ENCODE results near the gene RAET1E.
"Not testable (repeated sequence)": the region's sequence is repeated elsewhere in the genome, so short reads cannot be mapped to it uniquely, and the experiment has no call there.

Gene RAET1E

DNA sequence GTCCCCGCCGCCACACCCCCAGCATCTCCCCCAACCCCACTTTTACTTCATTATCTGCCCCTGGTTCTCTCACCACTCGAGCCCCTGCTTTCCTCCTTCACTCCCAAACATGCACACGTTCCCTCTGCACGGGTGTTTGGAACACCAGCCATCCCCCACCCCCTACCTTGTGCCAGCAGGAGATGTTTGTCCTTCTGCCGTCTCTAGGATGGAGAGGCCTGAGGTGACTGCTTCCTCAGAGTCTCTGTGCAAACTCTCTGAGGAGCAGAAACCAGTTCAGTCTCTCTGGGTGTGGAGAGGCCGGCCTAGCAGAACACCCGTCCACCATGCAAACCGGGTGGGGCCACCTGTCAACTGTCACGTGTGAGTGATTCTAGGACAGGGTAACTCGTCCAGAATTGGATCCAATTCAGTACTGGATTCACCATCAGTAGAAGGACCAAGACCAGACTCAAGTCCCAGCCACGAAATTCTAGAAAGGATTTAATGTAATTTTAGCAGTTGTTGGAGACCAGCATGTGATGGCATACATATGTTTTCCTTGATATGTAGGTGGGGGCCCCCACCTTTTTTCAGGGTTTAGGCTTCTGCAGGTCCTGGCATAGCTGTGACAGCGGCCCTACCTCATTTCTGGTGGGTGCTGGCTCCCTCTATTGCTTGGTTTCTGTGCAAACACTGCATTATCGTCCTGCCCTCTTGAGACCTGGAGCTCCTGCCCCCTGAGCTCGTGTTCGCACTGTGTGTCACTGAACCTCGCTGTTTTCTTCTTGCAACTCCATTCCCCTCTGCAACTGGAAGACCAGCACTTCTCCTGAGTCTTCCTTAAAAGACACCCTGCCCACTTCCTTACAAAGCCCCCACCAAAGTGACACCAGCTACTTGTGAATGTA, at the start of gene RAET1E:
RAET1E (minus strand) TSS at position 259 of the 890 bp plus-strand sequence. CDS start 7,212 bp downstream, outside the sequence.
- DNase-seq, result no peak

- DNase-seq, result not testable (repeated sequence)
Measured at GRCh38 chr6:149947533-149947932, 49.6 kb upstream of the RAET1E start.

DNA sequence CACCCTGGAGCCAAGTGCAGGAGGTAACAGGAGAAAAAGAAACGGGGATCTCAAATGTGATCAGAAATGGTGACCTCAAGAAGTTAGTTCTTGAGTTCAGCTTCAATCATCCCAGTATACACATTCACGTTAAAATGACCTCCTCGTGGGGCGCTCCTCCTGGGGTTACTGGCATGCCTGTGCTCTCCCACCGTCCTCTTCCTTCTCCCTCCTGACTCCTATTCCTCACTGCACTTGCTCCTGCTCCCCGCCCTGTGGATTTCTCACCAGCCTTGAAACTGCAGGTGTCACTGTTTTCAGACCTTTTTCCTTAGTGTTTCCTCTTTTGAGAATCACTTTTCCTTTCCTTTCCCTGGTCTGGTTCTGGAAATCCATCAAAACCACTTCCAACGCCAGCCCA, 48.7 kb upstream of the RAET1E start:
- not testable (repeated sequence) for DNase-seq

DNA sequence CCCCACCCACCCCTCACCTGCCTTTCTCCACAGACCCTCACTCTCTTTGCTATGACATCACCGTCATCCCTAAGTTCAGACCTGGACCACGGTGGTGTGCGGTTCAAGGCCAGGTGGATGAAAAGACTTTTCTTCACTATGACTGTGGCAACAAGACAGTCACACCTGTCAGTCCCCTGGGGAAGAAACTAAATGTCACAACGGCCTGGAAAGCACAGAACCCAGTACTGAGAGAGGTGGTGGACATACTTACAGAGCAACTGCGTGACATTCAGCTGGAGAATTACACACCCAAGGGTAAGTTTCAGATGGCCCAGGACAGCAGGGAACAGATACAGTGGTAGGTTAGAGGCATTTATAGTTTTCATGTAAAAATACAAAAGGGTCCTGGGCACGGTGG, 47.4 kb upstream of the RAET1E start:
- DNase-seq, result not testable (repeated sequence)

GRCh38 chr6:149943321-149943720, 45.4 kb upstream of the RAET1E start:
- not testable (repeated sequence) for DNase-seq

- no peak for DNase-seq
Measured at GRCh38 chr6:149942461-149942829, 44.5 kb upstream of the RAET1E start.

- DNase-seq, result peak; percentile 62 to 82
Measured at GRCh38 chr6:149941583-149942460, 43.9 kb upstream of the RAET1E start, which contains the start of gene ULBP2. Gene ULBP2 (plus strand): TSS chr6:149942014. CDS start chr6:149942073, 59 bp downstream.

DNA sequence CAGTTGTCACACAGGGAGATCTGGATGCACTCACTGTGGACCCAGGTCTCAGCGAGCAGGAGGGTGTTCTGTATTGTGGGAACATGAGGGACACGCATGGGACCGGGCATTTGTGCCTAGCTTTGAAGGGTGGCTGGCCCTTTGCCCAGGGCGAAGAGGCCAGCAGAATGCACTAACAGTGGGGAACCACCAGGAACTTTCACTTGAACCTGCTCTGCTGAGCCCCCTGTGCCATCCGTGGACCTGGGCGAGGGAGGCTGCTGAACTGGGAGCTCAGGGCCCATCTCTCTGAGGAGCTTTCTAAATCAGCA, 42.7 kb upstream of the RAET1E start:
- DNase-seq, result no peak

DNA sequence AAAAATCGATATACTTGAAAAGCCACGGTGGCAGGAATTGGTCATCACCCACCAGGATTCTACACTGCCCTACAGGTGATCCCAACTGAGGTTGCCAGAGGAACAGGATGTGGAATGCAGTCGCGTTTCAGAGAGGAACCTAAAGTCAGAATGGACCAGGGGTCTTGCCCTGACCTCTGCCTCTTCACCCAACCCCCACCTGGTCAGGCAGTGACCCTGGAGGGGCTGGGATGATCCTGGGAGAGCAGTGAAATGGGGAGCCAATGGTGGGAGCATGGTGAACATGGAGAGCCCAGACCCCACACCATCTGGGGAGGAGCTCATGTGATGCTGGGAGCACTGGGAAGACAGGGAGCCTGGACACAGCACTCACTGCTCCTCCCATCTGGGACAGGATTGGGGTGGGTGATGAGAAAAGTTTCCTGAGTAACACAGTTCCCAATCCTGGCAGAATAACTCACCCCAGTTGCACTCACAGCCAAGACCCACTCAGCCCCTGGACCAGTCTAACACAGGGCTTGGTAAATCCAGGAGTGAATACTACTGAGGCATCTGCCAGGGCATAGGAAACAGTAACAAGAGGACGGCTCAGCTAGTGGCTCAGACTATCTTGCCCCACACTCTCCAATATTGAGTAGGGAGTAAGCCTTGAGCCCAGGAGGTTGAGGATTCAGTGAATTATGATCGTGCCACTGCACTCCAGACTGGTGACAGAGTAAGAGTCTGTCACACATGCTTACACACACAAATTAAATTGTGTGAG, 42.2 kb upstream of the RAET1E start:
- no peak for DNase-seq

DNA sequence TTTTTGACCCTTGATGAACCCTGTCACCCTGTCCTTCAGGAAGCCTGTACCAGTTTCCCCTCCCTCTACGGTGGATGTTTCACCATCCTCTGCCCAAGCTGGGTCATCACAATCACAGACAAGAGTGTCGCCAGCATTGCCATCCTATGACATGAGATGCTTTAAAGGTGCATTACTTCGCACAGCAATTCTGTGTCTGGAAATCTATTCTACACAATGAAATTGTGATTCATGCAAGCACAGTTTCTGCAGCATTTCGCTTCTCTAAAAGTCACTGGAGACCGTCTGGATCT, 41.4 kb upstream of the RAET1E start:
- DNase-seq, result no peak

GRCh38 chr6:149938571-149939355, 40.9 kb upstream of the RAET1E start:
- no peak for DNase-seq

DNA sequence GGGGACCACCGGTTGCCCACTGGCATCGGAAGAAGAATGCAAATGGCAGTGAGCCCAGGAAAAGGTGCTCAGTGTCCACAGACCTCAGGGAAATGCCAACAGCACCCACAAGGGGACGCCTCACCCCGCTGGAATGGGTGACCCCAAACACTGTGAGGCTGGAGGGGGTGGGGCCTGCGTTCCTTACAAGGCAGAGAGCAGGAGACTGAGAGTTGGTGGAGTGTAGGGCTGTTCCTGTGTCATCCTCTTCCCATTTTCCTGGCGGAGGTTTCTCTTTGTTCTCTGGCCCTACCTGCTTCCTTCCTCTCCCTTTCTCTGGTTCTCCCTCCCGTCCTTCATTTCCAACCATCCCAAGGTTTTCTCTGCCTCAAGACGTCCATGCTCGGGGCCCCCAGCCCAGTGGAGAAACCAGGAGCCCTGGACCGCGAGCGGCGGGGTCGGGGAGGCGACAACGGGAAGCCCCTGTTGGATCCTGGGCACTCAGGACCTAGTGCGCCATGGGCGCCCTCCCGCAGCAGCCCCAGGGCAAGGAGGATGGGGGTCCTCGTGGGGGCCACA, 40.2 kb upstream of the RAET1E start:
- not testable (repeated sequence) for DNase-seq

- no peak for DNase-seq
Measured at GRCh38 chr6:149936743-149937142, 38.8 kb upstream of the RAET1E start.

- no peak for DNase-seq
Measured at GRCh38 chr6:149935668-149936067, 37.8 kb upstream of the RAET1E start.

DNA sequence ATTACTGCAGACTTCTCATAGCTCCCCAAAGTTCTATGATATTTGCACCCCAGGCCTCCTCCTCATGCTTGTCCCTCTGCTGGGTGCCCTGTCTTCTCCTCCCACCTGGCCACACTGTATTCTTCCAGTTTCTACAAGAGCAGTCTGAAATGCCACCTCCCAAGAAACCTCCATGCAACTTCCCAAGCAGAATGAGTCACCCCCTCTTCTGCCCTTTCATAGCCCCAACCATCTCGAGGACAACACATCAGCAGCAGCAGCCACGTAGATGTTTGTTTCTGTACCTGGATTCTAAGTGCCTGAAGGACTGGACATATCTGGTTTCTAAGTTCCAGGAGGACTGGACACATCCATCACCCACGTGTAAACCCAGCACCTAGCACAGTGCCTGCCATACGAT, 37.3 kb upstream of the RAET1E start:
- DNase-seq, result no peak

DNA sequence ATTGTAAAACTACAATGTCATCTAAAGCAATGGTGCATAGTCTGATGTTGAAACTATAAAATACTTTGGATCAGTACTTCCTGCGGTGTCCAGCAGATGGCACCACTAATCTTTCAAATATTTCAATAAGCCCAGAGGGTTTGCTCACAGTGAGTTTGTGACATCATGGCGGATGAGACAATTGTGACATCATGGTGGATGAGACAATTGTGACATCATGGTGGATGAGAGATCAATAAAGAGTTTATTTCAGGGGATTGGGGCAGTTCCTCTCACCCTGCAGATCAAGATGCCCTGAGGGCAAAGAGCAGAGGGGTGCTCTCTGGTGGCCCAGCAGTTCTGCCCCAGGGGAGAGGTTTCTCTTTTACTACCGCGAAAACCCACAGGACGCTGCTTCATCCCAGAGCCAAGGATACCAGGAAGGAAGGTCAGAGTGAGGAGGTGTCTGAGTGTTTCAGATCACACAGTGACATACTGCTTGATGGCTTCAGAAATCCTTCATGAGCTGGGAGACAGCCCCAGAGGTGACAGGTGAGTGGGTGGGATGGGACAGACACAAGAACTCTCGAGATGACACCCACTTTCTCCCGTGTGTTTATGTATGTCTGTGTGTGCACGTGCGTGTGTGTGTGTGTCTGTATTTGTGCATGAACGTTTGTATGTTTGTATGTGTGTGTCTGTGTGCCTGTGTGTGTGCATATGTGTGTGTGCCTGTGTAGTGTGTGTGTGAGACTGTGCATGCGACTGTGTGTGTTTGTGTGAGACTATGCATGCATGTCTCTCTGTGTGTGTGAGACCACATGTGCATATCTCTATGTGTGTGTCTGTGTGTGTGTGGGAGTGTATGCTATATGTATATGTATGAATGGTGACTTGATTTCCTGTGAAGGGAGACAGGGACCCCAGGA, 36.6 kb upstream of the RAET1E start:
- peak in 1 of 2 donors; percentile 28 for DNase-seq

GRCh38 chr6:149933461-149933860, 35.5 kb upstream of the RAET1E start:
- DNase-seq, result no peak

GRCh38 chr6:149933036-149933435, 35.1 kb upstream of the RAET1E start:
- no peak for DNase-seq

DNA sequence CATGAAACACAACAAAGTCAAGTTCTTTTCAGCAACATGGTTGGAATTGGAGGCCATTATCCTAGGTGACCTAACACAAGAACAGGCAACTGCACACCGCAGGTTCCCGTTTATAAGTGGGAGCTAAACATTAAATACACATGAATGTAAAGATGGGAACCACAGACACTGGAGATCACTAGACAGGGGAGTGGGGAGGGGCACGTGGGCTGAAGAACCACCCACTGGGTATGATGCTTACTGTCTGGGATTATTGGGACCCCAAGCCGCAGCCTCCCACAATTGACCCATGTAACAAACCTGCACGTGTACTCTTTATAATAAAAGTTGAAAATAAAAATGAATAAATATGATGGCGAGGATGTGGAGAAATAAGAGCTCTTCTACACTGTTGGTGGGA, 33.6 kb upstream of the RAET1E start:
- DNase-seq, result no peak

DNA sequence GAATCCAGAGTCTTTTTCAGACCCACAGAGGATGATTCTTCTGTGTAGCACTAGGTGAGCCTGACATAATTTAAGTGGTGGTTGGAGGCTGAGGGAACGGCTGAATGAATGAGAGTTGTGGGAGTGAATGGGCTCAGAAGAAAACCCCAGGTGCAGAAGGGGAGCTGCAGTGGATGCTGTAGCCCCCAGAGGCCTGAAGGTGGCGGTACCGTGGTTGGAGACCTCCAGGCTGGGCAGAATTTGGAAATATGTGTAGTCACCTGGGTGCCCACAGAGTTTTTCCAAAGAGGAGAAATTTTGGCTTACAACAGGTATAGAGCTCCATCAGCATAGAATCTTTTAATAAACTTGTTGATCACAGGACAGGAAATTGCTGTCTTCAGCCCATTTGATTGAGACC, 31.5 kb upstream of the RAET1E start:
- no peak for DNase-seq

- not testable (repeated sequence) for DNase-seq
Measured at GRCh38 chr6:149927025-149927424, 29.1 kb upstream of the RAET1E start.
